ENCODE measurements around the gene LMX1A. TPM values are rescaled to one million over a fixed set of nuclear protein-coding genes. Genes with fewer than 3 reads are reported as not detected.

Gene LMX1A
- polyA plus RNA-seq, 2 of the 4 experiments (the other 2 are of a cell fraction) = not detected

GRCh38 chr1:165392634-165393571, 36.4 kb upstream of the LMX1A start:
- Histone ChIP-seq H3K4me3 (no peak overlapping the region), H3K9me3 (no peaks in the 10 kb centered on the region), H3K27ac (no peak overlapping the region), H3K4me1 (no peaks in the 10 kb centered on the region), H3K4me2 (peak overlapping the region; percentile 57)
- ChIA-PET POLR2A (no interaction called here), CTCF (interaction anchor here (0.6 to 11.8 kb wide), 42 partner anchors 8 to 1088 kb away, joined by 3 to 219 read pairs (median 4); no protein-coding TSS in a partner anchor)
- no peak for FAIRE-seq
- ATAC-seq = peak; percentile 82 to 95
- TF ChIP-seq JUN (IDR thresholded peaks at IDR 0.05) (no peak), CTCF (IDR thresholded peaks at IDR 0.05) (peak; percentile 88), SMC3 (IDR thresholded peaks at IDR 0.05) (peak; percentile 91), REST (IDR thresholded peaks at IDR 0.05) (no peak), RAD21 (conservative IDR thresholded peaks at IDR 0.05 in 1 of 2, IDR thresholded peaks at IDR 0.05 in 1 of 2) (peak; percentile 82 to 83), NFE2L2 (conservative IDR thresholded peaks at IDR 0.05; ENCODE audit: low read length) (no peak)
- WGBS (ENCODE audit: missing lambda C conversion rate) = 21% methylated on average over 17 of the region's 19 CpGs
- peak; percentile 61 to 73 for DNase-seq (ENCODE audit: low read depth in 1 of 2, low spot score in 1 of 2)

- 3% methylated on average over 2 of the region's 2 CpGs for WGBS (ENCODE audit: missing lambda C conversion rate)
- Histone ChIP-seq H3K4me2 (no peak overlapping the region), H3K4me3 (no peak overlapping the region), H3K9me3 (no peaks in the 10 kb centered on the region), H3K4me1 (no peaks in the 10 kb centered on the region), H3K27ac (no peak overlapping the region)
- TF ChIP-seq RCOR1 (IDR thresholded peaks at IDR 0.05; ENCODE audit: low read depth, low read length) (no peak), CHD4 (IDR thresholded peaks at IDR 0.05; ENCODE audit: borderline replicate concordance) (no peak)
- no peak for FAIRE-seq
- CTCF ChIA-PET = interaction anchor here (0.8 to 1.7 kb wide), 7 partner anchors 11 to 276 kb away, joined by 3 to 5 read pairs (median 3); no protein-coding TSS in a partner anchor
- no peak for ATAC-seq
- POLR2A ChIA-PET = no interaction called here
- no peak for DNase-seq (ENCODE audit: low read depth in 1 of 2, low spot score in 1 of 2)
These were observed 33.1 kb upstream of the LMX1A start for GRCh38 chr1:165389609-165390008.

- ChIA-PET POLR2A (no interaction called here), CTCF (interaction anchor here (1.3 kb wide), 1 partner anchor 274 kb away, joined by 3 read pairs; no protein-coding TSS in a partner anchor)
- DNase-seq (ENCODE audit: low read depth in 1 of 2, low spot score in 1 of 2) (no peak), FAIRE-seq (no peak), ATAC-seq (no peak)
- Histone ChIP-seq H3K9me3 (no peaks in the 10 kb centered on the region), H3K4me1 (no peaks in the 10 kb centered on the region), H3K27ac (no peak overlapping the region), H3K4me2 (no peak overlapping the region), H3K4me3 (no peak overlapping the region)
- WGBS (ENCODE audit: missing lambda C conversion rate) = 9% methylated on average over 2 of the region's 2 CpGs
- TF ChIP-seq MAZ (IDR thresholded peaks at IDR 0.05; ENCODE audit: borderline replicate concordance, low read depth, low read length) (no peak), ZNF302 (CRISPR knock-in tag; IDR thresholded peaks at IDR 0.05) (no peak), RARB (CRISPR knock-in tag; IDR thresholded peaks at IDR 0.05) (no peak), ZFP36 (IDR thresholded peaks at IDR 0.05; ENCODE audit: borderline replicate concordance, partially characterized antibody) (no peak), MAFK (IDR thresholded peaks at IDR 0.05; ENCODE audit: partially characterized antibody) (no peak), EHMT2 (IDR thresholded peaks at IDR 0.05; ENCODE audit: low read depth) (no peak), ZC3H11A (IDR thresholded peaks at IDR 0.05) (no peak), HOXB5 (CRISPR knock-in tag; IDR thresholded peaks at IDR 0.05) (no peak), FOXS1 (CRISPR knock-in tag; IDR thresholded peaks at IDR 0.05) (no peak), HMGXB4 (CRISPR knock-in tag; IDR thresholded peaks at IDR 0.05; ENCODE audit: borderline replicate concordance) (no peak), USF2 (IDR thresholded peaks at IDR 0.05) (no peak), EP300 (IDR thresholded peaks at IDR 0.05) (no peak)
These were observed 31.4 kb upstream of the LMX1A start for GRCh38 chr1:165387961-165388360.

Measured in A549 (cell line).